Fibroblast of lung (primary cell): ENCODE data around the gene TRAF4. TPM values are rescaled to one million over a fixed set of nuclear protein-coding genes. Genes with fewer than 3 reads are reported as not detected.
"Not testable (repeated sequence)": the region's sequence is repeated elsewhere in the genome, so short reads cannot be mapped to it uniquely, and the experiment has no call there.

ENCODE experiments used
- DNase-seq, 2 donors: peaks; one replicate each; pipeline versions ENCODE4 v3.0.0 to v3.0.0-alpha.2; 2010; ENCODE audit warnings: low read depth in 2 of 2
- H2AFZ ChIP-seq: 2 replicates; pipeline ENCODE4 v1.5.1; 2012; ENCODE audit warnings: low read length, control low read depth, inconsistent platforms
- H3K27ac ChIP-seq: 2 replicates; pipeline ENCODE4 v1.5.1; 2011; ENCODE audit warnings: low read length, control low read depth; ENCODE audit not compliant: insufficient read depth
- H3K27me3 ChIP-seq: 2 replicates; pipeline ENCODE4 v1.5.1; 2011; ENCODE audit warnings: mild to moderate bottlenecking, low read length; ENCODE audit not compliant: control insufficient read depth, insufficient read depth
- H3K36me3 ChIP-seq: 2 replicates; pipeline ENCODE4 v1.5.1; 2011; ENCODE audit warnings: low read length; ENCODE audit not compliant: control insufficient read depth, insufficient read depth
- H3K4me1 ChIP-seq: 2 replicates; pipeline ENCODE4 v1.5.1; 2011; ENCODE audit warnings: low read length; ENCODE audit not compliant: control insufficient read depth, insufficient read depth; ENCODE audit errors: extremely low read depth
- H3K4me2 ChIP-seq: 2 replicates; pipeline ENCODE4 v1.5.1; 2011; ENCODE audit warnings: low read length, control low read depth; ENCODE audit not compliant: insufficient read depth; ENCODE audit errors: extremely low read depth
- H3K4me3 ChIP-seq, 4 experiments: fragments of 200-600 bp in 1 of 4; sonication (generic) in 1 of 4; replicated peaks in 1 of 4; 2 replicates each; pipeline ENCODE4 v1.5.1; 2011 to 2016; ENCODE audit warnings: low read length in 4 of 4, low read depth in 3 of 4, mild to moderate bottlenecking in 3 of 4, control low read depth in 2 of 4, inconsistent platforms in 1 of 4, mixed read lengths in 1 of 4; ENCODE audit not compliant: insufficient read depth in 1 of 4; ENCODE audit errors: control extremely low read depth in 1 of 4
- H3K79me2 ChIP-seq: 2 replicates; pipeline ENCODE4 v1.5.1; 2012; ENCODE audit warnings: mild to moderate bottlenecking, low read length, inconsistent platforms; ENCODE audit not compliant: control insufficient read depth, insufficient read depth
- H3K9ac ChIP-seq: 2 replicates; pipeline ENCODE4 v1.5.1; 2011; ENCODE audit warnings: mild to moderate bottlenecking, low read length, control low read depth; ENCODE audit not compliant: insufficient read depth
- H3K9me3 ChIP-seq: 2 replicates; pipeline ENCODE4 v1.5.1; 2012; ENCODE audit warnings: low read depth, low read length; ENCODE audit not compliant: control insufficient read depth, insufficient read depth
- H4K20me1 ChIP-seq: 2 replicates; pipeline ENCODE4 v1.5.1; 2011; ENCODE audit warnings: low read length; ENCODE audit not compliant: control insufficient read depth, insufficient read depth; ENCODE audit errors: extremely low read depth
- EZH2 ChIP-seq: IDR thresholded peaks from 2 replicates; pipeline ENCODE4 v1.5.1; 2012; ENCODE audit warnings: low read length, control low read depth, mild to moderate bottlenecking; ENCODE audit errors: missing control alignments
- polyA plus RNA-seq, 2 donors: library from polyadenylated mRNA; depleted of rRNA in 1 of 2; stranded (reverse) in 1 of 2; unstranded in 1 of 2; fragments of >200 nt; gene quantifications; 2 replicates each; pipeline ENCODE4 v1.2.1, GENCODE V29; 2011 to 2012; ENCODE audit warnings: missing spikeins in 1 of 2
- total RNA-seq: library from RNA; depleted of rRNA; stranded (reverse); fragments of >200 nt; gene quantifications from 2 replicates; pipeline ENCODE4 v1.2.1, GENCODE V29; 2014
- TF ChIP-seq, protein P1 (sequence below), 2 donors: IDR thresholded peaks in 1 of 2; conservative IDR thresholded peaks in 1 of 2; 1 replicate in 1 of 2; 2 replicates in 1 of 2; pipeline ENCODE4 v1.5.1; 2011 to 2012; ENCODE audit warnings: low read length in 2 of 2, control low read depth in 1 of 2, inconsistent platforms in 1 of 2, low read depth in 1 of 2, mild to moderate bottlenecking in 1 of 2

Gene TRAF4
- total and polyA plus RNA-seq, 2 donors (not counting 1 experiment from before 2014, with no cell fraction given), result 17.5 to 28.7 TPM

DNA sequence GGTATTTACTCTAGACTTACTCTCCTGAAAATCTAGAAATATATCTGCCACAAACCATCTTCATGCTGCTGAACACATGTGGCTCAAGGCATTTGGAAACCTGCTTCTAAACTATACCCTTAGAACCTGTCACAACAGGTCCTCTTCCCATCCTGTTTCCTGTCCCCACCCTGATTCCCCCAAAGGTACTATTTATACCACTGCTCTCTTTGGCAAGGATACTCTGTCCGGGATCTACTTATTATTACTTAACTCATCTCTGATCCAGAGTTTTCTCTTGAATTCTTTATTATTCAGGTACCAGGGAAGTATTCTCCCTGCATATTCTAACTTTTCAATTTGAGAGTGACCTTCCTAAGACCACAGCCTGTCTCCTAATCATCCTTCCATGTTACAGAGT is 33.4 kb downstream of the TRAF4 start:
- no peak for TF ChIP-seq EZH2
- TF ChIP-seq, protein P1, sequence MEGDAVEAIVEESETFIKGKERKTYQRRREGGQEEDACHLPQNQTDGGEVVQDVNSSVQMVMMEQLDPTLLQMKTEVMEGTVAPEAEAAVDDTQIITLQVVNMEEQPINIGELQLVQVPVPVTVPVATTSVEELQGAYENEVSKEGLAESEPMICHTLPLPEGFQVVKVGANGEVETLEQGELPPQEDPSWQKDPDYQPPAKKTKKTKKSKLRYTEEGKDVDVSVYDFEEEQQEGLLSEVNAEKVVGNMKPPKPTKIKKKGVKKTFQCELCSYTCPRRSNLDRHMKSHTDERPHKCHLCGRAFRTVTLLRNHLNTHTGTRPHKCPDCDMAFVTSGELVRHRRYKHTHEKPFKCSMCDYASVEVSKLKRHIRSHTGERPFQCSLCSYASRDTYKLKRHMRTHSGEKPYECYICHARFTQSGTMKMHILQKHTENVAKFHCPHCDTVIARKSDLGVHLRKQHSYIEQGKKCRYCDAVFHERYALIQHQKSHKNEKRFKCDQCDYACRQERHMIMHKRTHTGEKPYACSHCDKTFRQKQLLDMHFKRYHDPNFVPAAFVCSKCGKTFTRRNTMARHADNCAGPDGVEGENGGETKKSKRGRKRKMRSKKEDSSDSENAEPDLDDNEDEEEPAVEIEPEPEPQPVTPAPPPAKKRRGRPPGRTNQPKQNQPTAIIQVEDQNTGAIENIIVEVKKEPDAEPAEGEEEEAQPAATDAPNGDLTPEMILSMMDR (conservative IDR thresholded peaks at IDR 0.05 in 1 of 2, IDR thresholded peaks at IDR 0.05 in 1 of 2; ENCODE audit: low read depth in 1 of 2, low read length in 2 of 2), result no peak
- no peak for DNase-seq
- no peak overlapping the region for H3K9ac ChIP-seq
- H3K79me2 ChIP-seq, result peaks cover 7% of the 10 kb centered on the region
- H3K4me3 ChIP-seq, result no peak overlapping the region
- no peaks in the 10 kb centered on the region for H3K27me3 ChIP-seq
- no peaks in the 10 kb centered on the region for H3K36me3 ChIP-seq
- H3K4me1 ChIP-seq, result no peaks in the 10 kb centered on the region
- H3K9me3 ChIP-seq, result no peaks in the 10 kb centered on the region
- H4K20me1 ChIP-seq, result no peaks in the 10 kb centered on the region
- H3K4me2 ChIP-seq, result no peak overlapping the region
- no peak overlapping the region for H3K27ac ChIP-seq
- no peak overlapping the region for H2AFZ ChIP-seq

DNA sequence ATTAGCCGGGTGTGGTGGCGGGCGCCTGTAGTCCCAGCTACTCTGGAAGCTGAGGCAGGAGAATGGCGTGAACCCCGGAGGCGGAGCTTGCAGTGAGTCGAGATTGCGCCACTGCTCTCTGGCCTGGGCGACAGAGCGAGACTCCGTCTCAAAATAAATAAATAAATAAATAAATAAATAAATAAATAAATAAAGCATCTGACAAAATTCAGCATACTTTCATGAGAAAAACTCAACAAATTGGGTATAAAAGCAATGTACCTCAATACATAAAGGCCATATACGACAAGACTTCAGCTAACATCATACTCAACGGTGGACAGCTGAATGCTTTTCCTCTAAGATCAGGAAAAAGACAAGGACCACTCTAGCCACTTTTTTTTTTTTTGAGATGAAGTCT is 35.8 kb downstream of the TRAF4 start:
- not testable (repeated sequence) for H3K4me3 ChIP-seq, H3K9me3 ChIP-seq, H3K4me2 ChIP-seq, H4K20me1 ChIP-seq, H3K27ac ChIP-seq, H3K9ac ChIP-seq, H3K36me3 ChIP-seq, DNase-seq, H3K27me3 ChIP-seq, H3K79me2 ChIP-seq, H3K4me1 ChIP-seq, H2AFZ ChIP-seq

DNA sequence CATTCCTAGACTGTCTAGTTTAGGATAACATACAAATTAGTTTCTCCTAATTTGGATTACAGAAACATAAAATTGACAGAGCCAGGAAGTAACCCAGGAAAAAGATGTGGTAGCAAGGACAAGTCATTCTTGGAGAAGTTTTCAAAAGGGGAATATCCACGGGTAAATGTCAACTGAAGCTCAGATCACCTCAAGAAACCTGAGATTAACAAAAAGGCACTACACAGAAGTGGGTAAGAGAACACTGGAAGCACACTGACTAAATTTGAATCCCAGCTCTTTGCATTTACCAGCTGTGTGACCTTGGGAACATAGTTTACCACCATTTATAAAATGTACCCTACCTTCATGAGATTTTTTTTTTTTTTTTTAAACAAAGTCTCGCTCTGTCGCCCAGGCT is 39.4 kb downstream of the TRAF4 start:
- DNase-seq, result no peak
- Histone ChIP-seq H3K9ac (no peak overlapping the region), H3K4me2 (no peak overlapping the region), H2AFZ (no peak overlapping the region), H4K20me1 (no peaks in the 10 kb centered on the region), H3K27ac (no peak overlapping the region), H3K4me1 (no peaks in the 10 kb centered on the region), H3K4me3 (no peak overlapping the region), H3K27me3 (no peaks in the 10 kb centered on the region), H3K9me3 (no peaks in the 10 kb centered on the region), H3K36me3 (no peaks in the 10 kb centered on the region), H3K79me2 (peaks cover 5% of the 10 kb centered on the region)
- TF ChIP-seq EZH2, result no peak
- TF ChIP-seq, protein P1 (conservative IDR thresholded peaks at IDR 0.05 in 1 of 2, IDR thresholded peaks at IDR 0.05 in 1 of 2; ENCODE audit: low read depth in 1 of 2, low read length in 2 of 2), result no peak
